DMS79 (cell line): ENCODE data around the gene SCAMP2.

ENCODE experiments used
- DNase-seq: peaks from one replicate; lab custom pipeline; 2025; lab: John Stamatoyannopoulos, UW

The SCAMP2 gene

GRCh38 chr15:74794970-74795349 is 78.2 kb downstream of the SCAMP2 start:
- no peak for DNase-seq

- DNase-seq = no peak
Observed at GRCh38 chr15:74794248-74794969, 78.8 kb downstream of the SCAMP2 start.
